Thyroid gland (tissue), 4 donors: ENCODE measurements around the gene FRMD4A. TPM values are rescaled to one million over a fixed set of nuclear protein-coding genes. Genes with fewer than 3 reads are reported as not detected.
"Not testable (repeated sequence)": the region's sequence is repeated elsewhere in the genome, so short reads cannot be mapped to it uniquely, and the experiment has no call there.

Experiments
- DNase-seq, 2 donors: peaks; one replicate each; pipeline ENCODE4 v3.0.0-alpha.2; 2019
- H3K27ac ChIP-seq, 3 donors: fragments of 200-600 bp; sonication (generic); 1 replicate in 2 of 3; 2 replicates in 1 of 3; pipeline ENCODE4 v1.5.1; 2016 to 2019; ENCODE audit warnings: mild to moderate bottlenecking in 1 of 3, moderate library complexity in 1 of 3
- H3K27me3 ChIP-seq: fragments of 200-600 bp; sonication (generic); one replicate; pipeline ENCODE4 v1.5.1; 2019
- H3K36me3 ChIP-seq, 2 donors: fragments of 200-600 bp; sonication (generic); one replicate each; pipeline ENCODE4 v1.5.1; 2016 to 2019
- H3K4me1 ChIP-seq, 2 donors: fragments of 200-600 bp; sonication (generic); one replicate each; pipeline ENCODE4 v1.5.1; 2017 to 2019
- H3K4me3 ChIP-seq, 3 donors: fragments of 200-600 bp; sonication (generic); replicated peaks in 1 of 3; 1 replicate in 2 of 3; 2 replicates in 1 of 3; pipeline ENCODE4 v1.5.1; 2016; ENCODE audit warnings: mild to moderate bottlenecking in 1 of 3
- H3K9me3 ChIP-seq: fragments of 200-600 bp; sonication (generic); one replicate; pipeline ENCODE4 v1.5.1; 2017
- POLR2A ChIP-seq, 2 donors: fragments of 450-650 bp; IDR thresholded peaks; one replicate each; pipeline ENCODE4 v1.6.1; 2017; ENCODE audit warnings: antibody characterized with exemption in 2 of 2, mild to moderate bottlenecking in 2 of 2, moderate library complexity in 1 of 2
- WGBS, 2 donors: methylation state at CpG; one replicate each; pipeline ENCODE4 v1.1.5; 2017; 5-methylcytosine and 5-hydroxymethylcytosine counted together
- intact Hi-C: fragments of 100-400 bp; cut with DNase I; formaldehyde crosslinking; loops from one replicate; pipeline ENCODE4 v1.15.1; 2023
- total RNA-seq, 4 donors: library from RNA; depleted of rRNA; stranded (reverse); fragments of >200 nt; gene quantifications; one replicate each; pipeline ENCODE4 v1.2.3, GENCODE V29; 2016
- TF ChIP-seq, protein P1 (sequence below), 6 experiments: fragments of 200-600 bp in 3 of 6; fragments of 450-650 bp in 3 of 6; sonication (generic) in 3 of 6; IDR thresholded peaks; one replicate each; pipeline ENCODE4 v1.5.1; 2016 to 2019; ENCODE audit warnings: antibody characterized with exemption in 6 of 6, mild to moderate bottlenecking in 2 of 6, inconsistent platforms in 1 of 6, moderate library complexity in 1 of 6

The FRMD4A gene
- total RNA-seq, 4 donors from 2014 or later, result 10.6 to 18.6 (median 16.3) TPM

DNA sequence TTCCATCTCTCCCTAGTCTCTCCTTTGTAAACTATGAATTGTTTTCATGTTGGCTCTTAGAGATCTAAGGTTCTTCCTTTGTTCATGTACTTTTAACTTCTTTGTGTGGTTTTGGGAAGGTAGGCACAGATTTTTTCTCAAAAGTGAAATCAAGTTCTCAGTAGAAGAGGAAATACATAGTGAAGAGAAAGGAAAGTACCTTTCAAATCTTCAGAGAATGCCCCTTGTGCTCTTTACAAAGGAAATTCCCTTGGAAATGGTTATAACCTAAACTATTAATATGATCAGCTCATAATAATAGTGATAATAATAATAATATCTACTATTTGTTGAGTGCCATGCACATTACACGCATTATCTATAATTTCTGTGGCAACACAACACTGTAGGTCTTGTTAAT lies 425.4 kb downstream of the FRMD4A start:
- no peaks in the 10 kb centered on the region for H3K36me3 ChIP-seq
- intact Hi-C loops, result no loop called here

DNA sequence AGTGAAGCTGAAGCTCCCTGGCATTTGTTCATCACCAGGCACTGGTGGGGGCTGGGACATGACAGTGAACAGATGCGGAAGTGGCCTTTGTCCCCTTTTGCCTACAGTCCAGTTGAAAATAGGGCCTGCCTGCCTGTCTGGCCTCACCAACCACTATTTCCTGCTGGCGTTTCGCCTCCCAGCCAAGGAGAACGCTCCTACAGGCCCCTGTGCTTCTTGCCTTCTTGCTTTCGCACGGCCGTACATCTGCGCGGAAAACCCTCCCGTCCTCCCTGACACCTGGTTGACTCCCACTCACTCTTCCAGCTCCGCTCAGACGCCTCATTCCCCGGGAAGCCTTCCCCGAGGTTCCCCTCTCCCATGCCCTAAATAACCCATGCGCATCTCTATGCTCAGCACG lies 426.7 kb downstream of the FRMD4A start:
- no peak for DNase-seq
- intact Hi-C loops, result no loop called here
- TF ChIP-seq, protein P1, sequence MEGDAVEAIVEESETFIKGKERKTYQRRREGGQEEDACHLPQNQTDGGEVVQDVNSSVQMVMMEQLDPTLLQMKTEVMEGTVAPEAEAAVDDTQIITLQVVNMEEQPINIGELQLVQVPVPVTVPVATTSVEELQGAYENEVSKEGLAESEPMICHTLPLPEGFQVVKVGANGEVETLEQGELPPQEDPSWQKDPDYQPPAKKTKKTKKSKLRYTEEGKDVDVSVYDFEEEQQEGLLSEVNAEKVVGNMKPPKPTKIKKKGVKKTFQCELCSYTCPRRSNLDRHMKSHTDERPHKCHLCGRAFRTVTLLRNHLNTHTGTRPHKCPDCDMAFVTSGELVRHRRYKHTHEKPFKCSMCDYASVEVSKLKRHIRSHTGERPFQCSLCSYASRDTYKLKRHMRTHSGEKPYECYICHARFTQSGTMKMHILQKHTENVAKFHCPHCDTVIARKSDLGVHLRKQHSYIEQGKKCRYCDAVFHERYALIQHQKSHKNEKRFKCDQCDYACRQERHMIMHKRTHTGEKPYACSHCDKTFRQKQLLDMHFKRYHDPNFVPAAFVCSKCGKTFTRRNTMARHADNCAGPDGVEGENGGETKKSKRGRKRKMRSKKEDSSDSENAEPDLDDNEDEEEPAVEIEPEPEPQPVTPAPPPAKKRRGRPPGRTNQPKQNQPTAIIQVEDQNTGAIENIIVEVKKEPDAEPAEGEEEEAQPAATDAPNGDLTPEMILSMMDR (IDR thresholded peaks at IDR 0.05), result no peak
- TF ChIP-seq POLR2A (IDR thresholded peaks at IDR 0.05), result no peak
- WGBS, 2 donors, result 86 to 87% methylated on average over 16 of the region's 16 CpGs
- no peaks in the 10 kb centered on the region for H3K36me3 ChIP-seq
- no peak overlapping the region for H3K27ac ChIP-seq
- no peaks in the 10 kb centered on the region for H3K4me1 ChIP-seq
- H3K27me3 ChIP-seq, result no peaks in the 10 kb centered on the region
- no peak overlapping the region for H3K4me3 ChIP-seq
- no peaks in the 10 kb centered on the region for H3K9me3 ChIP-seq

More for the DNA sequence above, 425.4 kb downstream of the FRMD4A start:
- Histone ChIP-seq H3K27me3 (no peaks in the 10 kb centered on the region), H3K27ac (no peak overlapping the region), H3K4me1 (no peaks in the 10 kb centered on the region), H3K4me3 (no peak overlapping the region), H3K9me3 (no peaks in the 10 kb centered on the region)
- 92 to 98% methylated on average over 1 of the region's 1 CpG for WGBS, 2 donors
- no peak for TF ChIP-seq POLR2A (IDR thresholded peaks at IDR 0.05)
- TF ChIP-seq, protein P1 (IDR thresholded peaks at IDR 0.05), result no peak
- DNase-seq, result no peak

DNA sequence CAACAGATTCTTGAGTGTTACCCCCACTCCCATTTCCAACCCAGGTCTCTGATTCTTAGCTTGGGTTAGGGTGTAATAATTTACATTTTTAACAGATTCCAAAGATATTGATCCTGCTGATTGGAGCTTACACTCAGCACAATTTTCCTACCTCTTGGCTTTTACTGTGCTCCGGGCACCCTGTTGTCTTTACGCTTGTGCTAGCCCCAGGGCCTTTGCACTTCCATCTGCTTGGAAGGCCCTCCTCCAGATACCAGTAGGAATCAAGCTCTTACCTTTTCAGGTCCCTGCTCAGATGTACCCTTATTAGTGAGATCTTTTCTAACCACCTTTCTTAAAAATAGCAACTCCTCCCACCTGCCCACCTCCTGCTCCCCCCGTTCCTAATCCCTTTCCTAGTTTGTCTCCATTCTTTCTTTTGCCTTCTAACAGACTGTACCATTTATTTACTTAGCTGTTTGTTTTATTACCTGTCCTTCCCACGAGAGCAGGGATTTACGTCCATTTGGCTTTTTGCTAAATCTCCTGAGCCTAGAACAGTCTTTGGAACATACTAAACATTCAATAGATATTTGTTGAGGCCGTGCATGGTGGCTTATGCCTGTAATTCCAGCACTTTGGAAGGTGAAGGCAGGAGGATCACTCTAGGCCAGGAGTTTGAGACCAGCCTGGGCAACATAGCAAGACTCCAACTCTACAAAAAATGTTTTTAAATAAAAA lies 427.7 kb downstream of the FRMD4A start:
- no peak for DNase-seq
- no peaks in the 10 kb centered on the region for H3K27me3 ChIP-seq
- no peaks in the 10 kb centered on the region for H3K4me1 ChIP-seq
- TF ChIP-seq, protein P1 (IDR thresholded peaks at IDR 0.05), result no peak
- TF ChIP-seq POLR2A (IDR thresholded peaks at IDR 0.05), result no peak
- WGBS, 2 donors, result 86 to 92% methylated on average over 6 of the region's 6 CpGs
- H3K9me3 ChIP-seq, result no peaks in the 10 kb centered on the region
- H3K36me3 ChIP-seq, result no peaks in the 10 kb centered on the region
- H3K4me3 ChIP-seq, result no peak overlapping the region
- intact Hi-C loops, result no loop called here
- no peak overlapping the region for H3K27ac ChIP-seq

DNA sequence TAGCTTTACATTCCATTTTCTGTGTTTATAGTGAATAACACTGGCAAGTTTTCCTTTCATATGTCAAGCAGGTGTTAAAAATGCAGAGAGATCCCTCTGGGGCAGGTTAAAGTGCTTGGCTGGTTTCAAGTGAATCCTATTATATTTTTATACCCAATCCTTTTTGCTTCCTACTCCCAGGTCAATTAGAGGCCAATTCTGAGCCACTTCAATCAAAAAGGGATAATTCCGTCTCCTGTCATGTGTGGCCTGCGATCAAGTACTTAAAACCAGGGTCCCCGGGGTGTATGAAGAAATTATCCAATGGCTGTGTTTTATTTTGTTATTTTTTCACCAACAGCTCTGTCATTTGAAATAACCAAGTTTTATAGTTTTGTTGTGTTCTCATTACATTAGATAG lies 430.8 kb downstream of the FRMD4A start:
- 93 to 94% methylated on average over 3 of the region's 3 CpGs for WGBS, 2 donors
- H3K4me1 ChIP-seq, result no peaks in the 10 kb centered on the region
- no peak overlapping the region for H3K4me3 ChIP-seq
- no peak for DNase-seq
- H3K27ac ChIP-seq, result no peak overlapping the region
- intact Hi-C loops, result no loop called here
- no peak for TF ChIP-seq POLR2A (IDR thresholded peaks at IDR 0.05)
- TF ChIP-seq, protein P1 (IDR thresholded peaks at IDR 0.05), result no peak
- no peaks in the 10 kb centered on the region for H3K36me3 ChIP-seq
- no peaks in the 10 kb centered on the region for H3K27me3 ChIP-seq
- no peaks in the 10 kb centered on the region for H3K9me3 ChIP-seq

DNA sequence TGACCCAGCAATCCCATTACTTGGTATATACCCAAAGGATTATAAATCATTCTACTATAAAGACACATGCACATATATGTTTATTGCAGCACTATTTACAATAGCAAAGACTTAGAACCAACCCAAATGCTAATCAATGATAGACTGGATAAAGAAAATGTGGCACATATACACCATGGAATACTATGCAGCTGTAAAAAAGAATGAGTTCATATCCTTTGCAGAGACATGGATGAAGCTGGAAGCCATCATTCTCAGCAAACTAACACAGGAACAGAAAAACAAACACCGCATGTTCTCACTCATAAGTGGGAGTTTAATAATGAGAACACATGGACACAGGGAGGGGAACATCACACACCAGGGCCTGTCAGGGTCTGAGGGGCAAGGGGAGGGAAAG lies 434.6 kb downstream of the FRMD4A start:
- H3K4me1 ChIP-seq, H3K27me3 ChIP-seq, DNase-seq, H3K4me3 ChIP-seq, H3K36me3 ChIP-seq, intact Hi-C loops, H3K9me3 ChIP-seq, H3K27ac ChIP-seq: not testable (repeated sequence)
- 97% methylated on average over 1 of the region's 1 CpG for WGBS, 2 donors
